Thyroid gland (tissue), 4 donors: Measurements from ENCODE around the gene LAMA3. TPM values are rescaled to one million over a fixed set of nuclear protein-coding genes. Genes with fewer than 3 reads are reported as not detected.
"Not testable (repeated sequence)": the region's sequence is repeated elsewhere in the genome, so short reads cannot be mapped to it uniquely, and the experiment has no call there.

Experiments
- DNase-seq, 2 donors: peaks; one replicate each; pipeline ENCODE4 v3.0.0-alpha.2; 2019
- H3K27ac ChIP-seq, 3 donors: fragments of 200-600 bp; sonication (generic); 1 replicate in 2 of 3; 2 replicates in 1 of 3; pipeline ENCODE4 v1.5.1; 2016 to 2019; ENCODE audit warnings: mild to moderate bottlenecking in 1 of 3, moderate library complexity in 1 of 3
- H3K27me3 ChIP-seq: fragments of 200-600 bp; sonication (generic); one replicate; pipeline ENCODE4 v1.5.1; 2019
- H3K36me3 ChIP-seq, 2 donors: fragments of 200-600 bp; sonication (generic); one replicate each; pipeline ENCODE4 v1.5.1; 2016 to 2019
- H3K4me1 ChIP-seq, 2 donors: fragments of 200-600 bp; sonication (generic); one replicate each; pipeline ENCODE4 v1.5.1; 2017 to 2019
- H3K4me3 ChIP-seq, 3 donors: fragments of 200-600 bp; sonication (generic); replicated peaks in 1 of 3; 1 replicate in 2 of 3; 2 replicates in 1 of 3; pipeline ENCODE4 v1.5.1; 2016; ENCODE audit warnings: mild to moderate bottlenecking in 1 of 3
- H3K9me3 ChIP-seq: fragments of 200-600 bp; sonication (generic); one replicate; pipeline ENCODE4 v1.5.1; 2017
- POLR2A ChIP-seq, 2 donors: fragments of 450-650 bp; IDR thresholded peaks; one replicate each; pipeline ENCODE4 v1.6.1; 2017; ENCODE audit warnings: antibody characterized with exemption in 2 of 2, mild to moderate bottlenecking in 2 of 2, moderate library complexity in 1 of 2
- whole genome bisulfite sequencing, 2 donors: methylation state at CpG; one replicate each; pipeline ENCODE4 v1.1.5; 2017; 5-methylcytosine and 5-hydroxymethylcytosine counted together
- intact Hi-C: fragments of 100-400 bp; cut with DNase I; formaldehyde crosslinking; loops from one replicate; pipeline ENCODE4 v1.15.1; 2023
- total RNA-seq, 4 donors: library from RNA; depleted of rRNA; stranded (reverse); fragments of >200 nt; gene quantifications; one replicate each; pipeline ENCODE4 v1.2.3, GENCODE V29; 2016
- TF ChIP-seq, protein P1 (sequence below), 6 experiments: fragments of 200-600 bp in 3 of 6; fragments of 450-650 bp in 3 of 6; sonication (generic) in 3 of 6; IDR thresholded peaks; one replicate each; pipeline ENCODE4 v1.5.1; 2016 to 2019; ENCODE audit warnings: antibody characterized with exemption in 6 of 6, mild to moderate bottlenecking in 2 of 6, inconsistent platforms in 1 of 6, moderate library complexity in 1 of 6

LAMA3 gene
- total RNA-seq, 4 donors from 2014 or later = 7.5 to 12.1 (median 8.9) TPM

DNA sequence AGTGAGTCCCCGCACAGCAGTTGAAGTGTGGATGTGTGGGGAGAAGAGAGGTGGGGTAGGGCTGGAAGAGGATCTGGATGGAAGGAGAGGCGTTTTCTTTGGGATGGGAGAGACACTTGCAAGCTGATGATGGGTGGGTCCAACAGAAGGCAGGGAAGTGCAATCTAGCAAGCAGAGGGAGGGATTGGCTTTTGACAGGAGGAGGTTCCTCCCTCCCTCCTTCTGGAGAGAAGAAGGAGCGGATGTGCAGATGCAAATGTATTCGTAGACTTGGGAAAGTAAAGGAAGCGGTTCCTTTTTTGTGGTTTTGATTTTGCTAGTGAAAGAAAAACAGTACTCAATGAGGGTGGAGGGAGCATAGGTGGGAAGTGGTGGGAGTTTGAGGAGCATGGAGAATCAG is 48.9 kb downstream of the LAMA3 start:
- no peaks in the 10 kb centered on the region for H3K9me3 ChIP-seq
- no peak overlapping the region for H3K4me3 ChIP-seq
- WGBS, 2 donors = 76 to 77% methylated on average over 5 of the region's 5 CpGs
- no peak for DNase-seq
- no peaks in the 10 kb centered on the region for H3K36me3 ChIP-seq
- no peaks in the 10 kb centered on the region for H3K27me3 ChIP-seq
- no peaks in the 10 kb centered on the region for H3K4me1 ChIP-seq
- intact Hi-C loops = no loop called here
- H3K27ac ChIP-seq = no peak overlapping the region
- TF ChIP-seq, protein P1, sequence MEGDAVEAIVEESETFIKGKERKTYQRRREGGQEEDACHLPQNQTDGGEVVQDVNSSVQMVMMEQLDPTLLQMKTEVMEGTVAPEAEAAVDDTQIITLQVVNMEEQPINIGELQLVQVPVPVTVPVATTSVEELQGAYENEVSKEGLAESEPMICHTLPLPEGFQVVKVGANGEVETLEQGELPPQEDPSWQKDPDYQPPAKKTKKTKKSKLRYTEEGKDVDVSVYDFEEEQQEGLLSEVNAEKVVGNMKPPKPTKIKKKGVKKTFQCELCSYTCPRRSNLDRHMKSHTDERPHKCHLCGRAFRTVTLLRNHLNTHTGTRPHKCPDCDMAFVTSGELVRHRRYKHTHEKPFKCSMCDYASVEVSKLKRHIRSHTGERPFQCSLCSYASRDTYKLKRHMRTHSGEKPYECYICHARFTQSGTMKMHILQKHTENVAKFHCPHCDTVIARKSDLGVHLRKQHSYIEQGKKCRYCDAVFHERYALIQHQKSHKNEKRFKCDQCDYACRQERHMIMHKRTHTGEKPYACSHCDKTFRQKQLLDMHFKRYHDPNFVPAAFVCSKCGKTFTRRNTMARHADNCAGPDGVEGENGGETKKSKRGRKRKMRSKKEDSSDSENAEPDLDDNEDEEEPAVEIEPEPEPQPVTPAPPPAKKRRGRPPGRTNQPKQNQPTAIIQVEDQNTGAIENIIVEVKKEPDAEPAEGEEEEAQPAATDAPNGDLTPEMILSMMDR (IDR thresholded peaks at IDR 0.05) = no peak
- TF ChIP-seq POLR2A (IDR thresholded peaks at IDR 0.05) = no peak

GRCh38 chr18:23738575-23738974 is 49.3 kb downstream of the LAMA3 start:
- no peak for DNase-seq
- intact Hi-C loops = no loop called here
- WGBS, 2 donors = 88 to 94% methylated on average over 5 of the region's 5 CpGs
- no peak for TF ChIP-seq POLR2A (IDR thresholded peaks at IDR 0.05)
- TF ChIP-seq, protein P1 (IDR thresholded peaks at IDR 0.05) = no peak
- H3K9me3 ChIP-seq = no peaks in the 10 kb centered on the region
- no peak overlapping the region for H3K4me3 ChIP-seq
- H3K27ac ChIP-seq = no peak overlapping the region
- no peaks in the 10 kb centered on the region for H3K27me3 ChIP-seq
- no peaks in the 10 kb centered on the region for H3K36me3 ChIP-seq
- no peaks in the 10 kb centered on the region for H3K4me1 ChIP-seq

GRCh38 chr18:23740105-23740830 is 51.0 kb downstream of the LAMA3 start:
- Histone ChIP-seq H3K27ac (no peak overlapping the region), H3K4me3 (no peak overlapping the region), H3K27me3 (no peaks in the 10 kb centered on the region), H3K36me3 (no peaks in the 10 kb centered on the region), H3K9me3 (no peaks in the 10 kb centered on the region), H3K4me1 (no peaks in the 10 kb centered on the region)
- WGBS, 2 donors = 54 to 64% methylated on average over 4 of the region's 4 CpGs
- no peak for DNase-seq
- intact Hi-C loops = no loop called here
- TF ChIP-seq, protein P1 (IDR thresholded peaks at IDR 0.05) = no peak
- TF ChIP-seq POLR2A (IDR thresholded peaks at IDR 0.05) = no peak

GRCh38 chr18:23741967-23742366 is 52.7 kb downstream of the LAMA3 start:
- intact Hi-C loops, H3K4me1 ChIP-seq, H3K36me3 ChIP-seq, H3K4me3 ChIP-seq, H3K27me3 ChIP-seq, DNase-seq, H3K9me3 ChIP-seq, H3K27ac ChIP-seq: not testable (repeated sequence)
- 87 to 93% methylated on average over 6 of the region's 6 CpGs for WGBS, 2 donors

DNA sequence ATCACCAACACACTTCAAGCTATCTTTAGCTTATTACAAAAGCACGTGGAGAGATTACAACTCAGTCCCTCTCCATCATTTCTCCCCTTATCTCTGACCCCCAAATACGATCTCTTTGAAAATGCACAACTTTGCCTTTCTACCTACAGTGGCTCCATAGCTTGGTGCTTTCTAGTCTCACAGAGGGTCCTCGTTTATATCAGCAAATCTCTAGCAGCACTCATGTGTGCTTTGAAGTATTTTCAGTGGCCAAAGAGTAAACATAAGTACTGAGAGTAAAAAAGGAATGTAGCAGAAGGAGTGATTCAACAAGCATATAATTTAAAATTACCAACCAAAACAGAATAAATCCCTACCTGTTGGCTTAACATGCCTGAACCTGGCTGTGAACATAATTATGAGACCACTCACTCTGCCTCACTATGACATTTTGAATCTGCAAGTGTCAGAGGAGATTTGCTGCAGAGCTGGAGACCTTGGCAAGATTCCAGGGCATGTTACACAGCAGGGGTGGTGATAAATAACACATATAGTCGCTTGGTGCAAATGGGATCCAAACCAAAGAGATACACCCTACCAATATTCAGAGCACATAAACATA is 54.6 kb downstream of the LAMA3 start:
- Histone ChIP-seq H3K9me3 (no peaks in the 10 kb centered on the region), H3K4me3 (no peak overlapping the region), H3K36me3 (no peaks in the 10 kb centered on the region), H3K4me1 (no peaks in the 10 kb centered on the region), H3K27ac (no peak overlapping the region), H3K27me3 (no peaks in the 10 kb centered on the region)
- intact Hi-C loops = no loop called here
- no peak for DNase-seq
- 34 to 36% methylated on average over 4 of the region's 4 CpGs for WGBS, 2 donors
- TF ChIP-seq, protein P1 (IDR thresholded peaks at IDR 0.05) = no peak
- TF ChIP-seq POLR2A (IDR thresholded peaks at IDR 0.05) = no peak
